Measurements from ENCODE around the gene SERPINB1.

SERPINB1 gene

GRCh38 chr6:2792330-2793110 lies 49.1 kb downstream of the SERPINB1 start:
- DNase-seq (ENCODE audit: low read depth) = no peak

- DNase-seq (ENCODE audit: low read depth) = no peak
Measured at GRCh38 chr6:2791450-2791974, 50.2 kb downstream of the SERPINB1 start.

GRCh38 chr6:2790588-2791449 lies 50.8 kb downstream of the SERPINB1 start:
- DNase-seq (ENCODE audit: low read depth) = no peak

- no peak for DNase-seq (ENCODE audit: low read depth)
Measured at GRCh38 chr6:2786269-2786668, 55.4 kb downstream of the SERPINB1 start.

- DNase-seq (ENCODE audit: low read depth) = no peak
Measured at GRCh38 chr6:2784930-2785329, 56.7 kb downstream of the SERPINB1 start.

GRCh38 chr6:2784061-2784460 lies 57.6 kb downstream of the SERPINB1 start:
- no peak for DNase-seq (ENCODE audit: low read depth)

GRCh38 chr6:2783188-2783963 lies 58.3 kb downstream of the SERPINB1 start:
- no peak for DNase-seq (ENCODE audit: low read depth)

GRCh38 chr6:2782825-2783187 lies 58.9 kb downstream of the SERPINB1 start:
- DNase-seq (ENCODE audit: low read depth) = no peak

GRCh38 chr6:2782356-2782708 lies 59.3 kb downstream of the SERPINB1 start:
- DNase-seq (ENCODE audit: low read depth) = no peak
